IPS-20b (cell line): ENCODE data around the gene SUPT5H.
"Not testable (repeated sequence)": the region's sequence is repeated elsewhere in the genome, so short reads cannot be mapped to it uniquely, and the experiment has no call there.

Source experiments
- H3K27ac ChIP-seq: one replicate; pipeline ENCODE4 v1.5.1; 2013; ENCODE audit warnings: low read length
- H3K27me3 ChIP-seq: 2 replicates; pipeline ENCODE4 v1.6.1; 2013; ENCODE audit warnings: mild to moderate bottlenecking, low read length, inconsistent platforms; ENCODE audit not compliant: insufficient read depth
- H3K36me3 ChIP-seq: 2 replicates; pipeline ENCODE4 v1.6.1; 2013; ENCODE audit warnings: low read depth, mild to moderate bottlenecking, inconsistent platforms, low read length, moderate library complexity; ENCODE audit not compliant: insufficient read depth
- H3K4me1 ChIP-seq: 2 replicates; pipeline ENCODE4 v1.6.1; 2013; ENCODE audit warnings: mild to moderate bottlenecking, control low read depth, inconsistent platforms, low read length, moderate library complexity; ENCODE audit not compliant: insufficient read depth
- H3K4me3 ChIP-seq: 2 replicates; pipeline ENCODE4 v1.5.1; 2013; ENCODE audit warnings: mild to moderate bottlenecking, low read length, inconsistent platforms
- H3K9ac ChIP-seq: 2 replicates; pipeline ENCODE4 v1.6.1; 2013; ENCODE audit warnings: low read depth, mild to moderate bottlenecking, inconsistent platforms, low read length, moderate library complexity
- H3K9me3 ChIP-seq: 2 replicates; pipeline ENCODE4 v1.6.1; 2013; ENCODE audit warnings: mild to moderate bottlenecking, low read depth, low read length, inconsistent platforms; ENCODE audit not compliant: insufficient read depth

Gene SUPT5H

DNA sequence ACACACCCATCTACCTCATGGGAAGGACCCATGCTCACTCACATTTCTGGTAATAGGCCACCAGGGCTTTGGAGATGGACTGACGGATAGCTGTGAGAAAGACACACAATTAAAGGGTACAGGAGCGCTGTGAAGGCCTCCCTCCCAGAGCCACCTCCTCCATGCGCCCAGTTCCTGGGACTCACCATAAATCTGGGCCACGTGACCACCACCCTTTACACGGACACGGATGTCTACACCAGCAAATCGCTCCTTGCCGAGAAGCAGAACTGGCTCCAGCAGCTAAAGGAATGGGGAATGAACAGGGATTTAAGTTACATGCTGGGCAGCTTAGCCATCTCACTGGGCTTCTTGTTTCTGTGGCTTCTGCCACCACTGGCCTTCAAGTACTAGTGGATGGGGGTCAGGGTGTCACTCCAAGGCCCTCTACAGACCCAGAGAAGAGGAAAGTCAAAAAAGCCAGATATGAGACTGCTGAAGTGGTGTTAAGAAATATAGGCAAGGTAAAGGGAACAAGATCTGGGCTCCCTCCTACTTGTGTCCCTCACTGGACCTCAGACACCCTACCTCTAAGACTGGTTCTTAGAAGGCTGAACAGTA, 11.8 kb upstream of the SUPT5H start:
- H3K4me3 ChIP-seq, result peak overlapping the region; percentile 99; the same call in 1 of the 2 replicates

DNA sequence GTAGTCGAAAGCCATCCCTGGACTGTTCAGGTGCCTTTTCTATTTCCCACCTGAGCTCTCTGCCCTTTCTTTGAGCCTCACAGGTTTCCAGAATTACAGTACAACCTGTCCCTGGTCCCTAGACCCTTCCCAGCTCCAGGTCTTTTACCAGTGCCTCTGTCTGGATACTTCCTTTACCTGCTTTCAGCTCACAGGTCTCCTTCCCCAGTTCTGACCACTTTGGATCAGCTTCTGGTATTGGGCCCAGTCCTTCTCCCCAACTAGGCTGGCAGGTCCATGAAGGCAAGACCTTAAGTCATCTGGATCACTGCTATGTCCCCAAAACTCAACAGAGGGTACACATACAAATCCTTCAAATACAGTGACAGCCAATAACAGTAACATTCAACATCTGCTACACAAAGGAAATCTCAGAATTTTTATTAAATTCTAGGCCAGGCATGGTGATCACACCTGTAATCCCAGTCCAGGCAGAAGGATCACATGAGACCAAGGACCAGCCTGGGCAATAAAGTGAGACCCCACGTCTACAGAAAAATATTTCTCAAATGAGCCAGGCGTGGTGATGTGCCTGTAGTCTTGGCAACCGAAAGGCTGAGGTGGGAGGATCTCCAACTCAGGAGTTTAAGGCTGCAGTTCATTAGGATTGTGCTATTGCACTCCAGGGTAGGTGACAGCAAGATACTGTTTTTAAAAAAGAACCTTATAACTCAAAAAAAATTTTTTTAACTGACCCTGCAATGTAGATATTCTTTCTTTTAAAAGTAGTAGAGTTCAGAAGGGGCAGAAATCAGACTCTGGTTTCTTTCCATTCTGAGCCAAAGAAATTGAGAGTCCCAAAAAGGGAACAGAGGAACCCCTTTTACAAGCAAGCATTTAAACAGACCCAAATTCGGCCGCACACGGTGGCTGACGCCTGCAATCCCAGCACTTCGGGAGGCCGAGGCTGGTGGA, 11.0 kb upstream of the SUPT5H start:
- Histone ChIP-seq H3K9me3 (no peaks in the 10 kb centered on the region), H3K36me3 (peaks cover 39% of the 10 kb centered on the region), H3K27ac (no peak overlapping the region), H3K9ac (peak overlapping the region; percentile 100), H3K27me3 (no peaks in the 10 kb centered on the region), H3K4me3 (peak overlapping the region; percentile 99), H3K4me1 (peaks cover 10% of the 10 kb centered on the region; the same call in 1 of the 2 replicates)

More for the DNA sequence above, 11.8 kb upstream of the SUPT5H start:
- Histone ChIP-seq H3K9me3 (no peaks in the 10 kb centered on the region), H3K9ac (peak overlapping the region; percentile 100; the same call in 1 of the 2 replicates), H3K4me1 (peaks cover 16% of the 10 kb centered on the region), H3K27me3 (no peaks in the 10 kb centered on the region), H3K36me3 (peaks cover 39% of the 10 kb centered on the region), H3K27ac (no peak overlapping the region)

DNA sequence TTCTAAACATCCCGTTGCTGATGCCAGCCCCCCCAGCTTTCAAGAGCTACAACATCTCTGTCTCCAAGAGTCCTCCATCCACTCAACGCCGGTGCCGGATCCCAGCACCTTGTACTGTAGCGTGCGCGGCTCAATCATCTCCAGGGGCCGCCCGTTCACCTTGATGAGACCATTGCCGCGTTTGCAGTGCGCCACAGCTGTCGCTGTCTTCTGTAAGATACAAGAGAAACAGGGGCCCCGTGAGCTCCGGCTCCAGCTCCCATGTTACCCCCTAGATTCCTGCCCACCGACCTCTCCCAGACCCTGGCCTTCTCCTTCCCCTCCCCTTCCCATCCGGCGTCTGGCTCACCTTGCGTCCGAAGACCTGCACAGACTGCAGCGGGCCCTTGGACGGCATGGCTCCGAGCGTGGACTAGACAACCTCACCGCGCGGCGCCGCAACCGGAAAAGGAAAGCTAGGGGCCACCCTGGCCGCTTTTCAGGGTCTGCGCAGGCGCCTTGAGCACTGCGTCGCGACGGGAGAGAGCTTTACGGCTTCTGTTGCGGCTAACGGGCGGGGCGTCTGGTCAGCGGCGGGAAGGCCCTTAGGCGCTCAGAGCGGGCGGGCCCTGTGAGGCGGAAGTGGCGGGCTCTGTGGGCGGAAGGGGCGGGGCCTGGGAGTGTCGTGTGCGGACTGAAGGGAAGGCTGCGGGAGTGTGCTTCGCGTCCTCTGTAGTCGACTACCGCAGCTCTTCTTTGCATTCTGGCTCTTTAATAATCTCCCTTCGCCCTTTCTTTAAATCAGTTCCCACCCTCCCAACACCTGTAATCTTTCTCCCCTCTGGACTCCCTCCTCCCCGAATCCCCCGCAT, 9.7 kb upstream of the SUPT5H start, which contains the start of gene RPS16:
Gene RPS16, minus strand, starts transcription at position 451 of the 851 bp plus-strand sequence. Its CDS starts 54 bp downstream, at position 397.
- peaks cover 39% of the 10 kb centered on the region for H3K36me3 ChIP-seq
- H3K9me3 ChIP-seq, result no peaks in the 10 kb centered on the region
- peak within 1 kb of the TSS; percentile 99 for H3K4me3 ChIP-seq
- peak within 1 kb of the TSS; percentile 100 for H3K9ac ChIP-seq
- H3K27ac ChIP-seq, result peak within 1 kb of the TSS; percentile 92
- peaks cover 10% of the 10 kb centered on the region; the same call in 1 of the 2 replicates for H3K4me1 ChIP-seq
- no peaks in the 10 kb centered on the region for H3K27me3 ChIP-seq

DNA sequence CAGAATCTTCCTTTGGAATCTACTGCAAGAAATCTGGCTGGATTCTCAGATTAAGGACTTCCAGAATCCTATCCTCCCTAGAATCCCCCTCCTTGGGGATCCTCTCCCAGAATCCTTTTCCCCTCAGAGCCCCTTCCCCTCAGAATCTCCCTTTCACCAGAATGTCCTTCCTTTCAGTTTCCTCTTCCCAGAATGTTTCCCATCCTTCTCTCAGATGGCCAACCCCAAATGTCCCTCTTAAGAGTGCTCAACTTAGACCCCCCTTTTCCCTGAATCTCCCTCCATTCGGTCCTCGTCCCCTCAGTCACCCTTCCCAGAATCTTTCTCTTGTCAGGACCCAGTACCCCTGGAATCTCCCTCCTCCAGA, 9.0 kb upstream of the SUPT5H start:
- peak overlapping the region; percentile 99 for H3K4me3 ChIP-seq

DNA sequence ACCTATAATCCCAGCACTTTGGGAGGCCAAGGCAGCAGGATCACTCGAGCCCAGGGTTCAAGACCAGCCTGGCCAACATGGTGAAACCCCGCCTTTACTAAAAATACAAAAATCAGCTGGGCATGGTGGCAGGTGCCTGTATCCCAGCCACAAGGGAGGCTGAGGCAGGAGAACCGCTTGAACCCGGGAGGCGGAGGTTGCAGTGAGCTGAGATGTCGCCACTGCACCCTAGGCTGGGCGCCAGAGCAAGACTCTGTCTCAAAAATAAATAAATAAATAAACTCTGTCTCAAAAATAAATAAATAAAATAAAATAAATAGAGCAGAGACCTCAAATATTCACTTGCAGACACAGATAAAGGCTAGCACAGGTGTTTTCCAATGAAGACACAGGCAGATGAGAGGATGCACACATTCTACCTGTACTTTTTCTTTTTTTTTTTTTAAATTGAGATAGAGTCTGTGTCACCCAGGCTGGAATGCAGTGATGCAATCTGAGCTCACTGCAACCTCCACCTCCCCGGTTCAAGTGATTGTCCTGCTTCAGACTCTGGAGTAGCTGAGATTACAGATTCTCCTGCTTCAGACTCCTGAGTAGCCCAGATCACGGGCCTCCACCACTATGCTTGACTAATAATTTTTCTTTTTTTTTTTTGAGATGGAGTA, 7.0 kb upstream of the SUPT5H start:
- Histone ChIP-seq H3K9me3 (no peaks in the 10 kb centered on the region), H3K36me3 (peaks cover 22% of the 10 kb centered on the region), H3K27ac (no peak overlapping the region), H3K9ac (no peak overlapping the region), H3K4me3 (no peak overlapping the region), H3K4me1 (peaks cover 10% of the 10 kb centered on the region; the same call in 1 of the 2 replicates), H3K27me3 (no peaks in the 10 kb centered on the region)

More for the DNA sequence above, 9.0 kb upstream of the SUPT5H start:
- peaks cover 37% of the 10 kb centered on the region for H3K36me3 ChIP-seq
- H3K4me1 ChIP-seq, result peaks cover 10% of the 10 kb centered on the region; the same call in 1 of the 2 replicates
- peak overlapping the region; percentile 86 for H3K27ac ChIP-seq
- peak overlapping the region; percentile 96 for H3K9ac ChIP-seq
- H3K9me3 ChIP-seq, result no peaks in the 10 kb centered on the region
- no peaks in the 10 kb centered on the region for H3K27me3 ChIP-seq

DNA sequence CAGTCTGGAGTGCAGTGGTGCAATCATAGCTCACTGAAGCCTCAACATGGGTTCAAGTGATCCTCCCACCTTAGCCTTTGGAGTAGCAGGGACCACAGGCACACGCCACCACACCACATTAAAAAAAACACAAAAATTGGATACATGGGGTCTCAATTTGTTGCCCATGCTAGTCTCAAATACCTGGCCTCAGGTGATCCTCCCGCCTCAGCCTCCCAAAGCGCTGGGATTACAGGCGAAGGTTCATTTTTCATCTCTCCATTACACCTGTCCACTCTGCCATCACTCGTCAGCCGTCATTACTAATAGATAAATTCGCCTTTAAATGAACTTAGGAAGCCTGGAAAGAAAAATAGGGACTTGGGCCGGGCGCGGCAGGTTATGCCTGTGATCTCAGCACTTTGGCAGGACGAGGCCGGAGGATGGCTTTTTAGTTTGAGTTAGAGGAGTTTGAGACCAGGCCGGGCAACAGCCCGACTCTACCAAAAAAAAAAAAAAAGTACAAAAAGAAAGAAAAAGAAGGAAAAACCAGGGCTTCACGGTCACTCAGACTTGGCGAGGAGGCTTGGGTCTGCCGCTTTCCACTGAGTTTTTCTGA, 685 bp upstream of the SUPT5H start:
- Histone ChIP-seq H3K4me3 (peak overlapping the region; percentile 88), H3K9ac (peak overlapping the region; percentile 94), H3K9me3 (no peaks in the 10 kb centered on the region), H3K27me3 (no peaks in the 10 kb centered on the region), H3K36me3 (peaks cover 23% of the 10 kb centered on the region), H3K4me1 (0 out of 2 replicates have a peak, but pooled peaks cover 4% of the 10 kb centered on the region), H3K27ac (peak overlapping the region; percentile 5)

DNA sequence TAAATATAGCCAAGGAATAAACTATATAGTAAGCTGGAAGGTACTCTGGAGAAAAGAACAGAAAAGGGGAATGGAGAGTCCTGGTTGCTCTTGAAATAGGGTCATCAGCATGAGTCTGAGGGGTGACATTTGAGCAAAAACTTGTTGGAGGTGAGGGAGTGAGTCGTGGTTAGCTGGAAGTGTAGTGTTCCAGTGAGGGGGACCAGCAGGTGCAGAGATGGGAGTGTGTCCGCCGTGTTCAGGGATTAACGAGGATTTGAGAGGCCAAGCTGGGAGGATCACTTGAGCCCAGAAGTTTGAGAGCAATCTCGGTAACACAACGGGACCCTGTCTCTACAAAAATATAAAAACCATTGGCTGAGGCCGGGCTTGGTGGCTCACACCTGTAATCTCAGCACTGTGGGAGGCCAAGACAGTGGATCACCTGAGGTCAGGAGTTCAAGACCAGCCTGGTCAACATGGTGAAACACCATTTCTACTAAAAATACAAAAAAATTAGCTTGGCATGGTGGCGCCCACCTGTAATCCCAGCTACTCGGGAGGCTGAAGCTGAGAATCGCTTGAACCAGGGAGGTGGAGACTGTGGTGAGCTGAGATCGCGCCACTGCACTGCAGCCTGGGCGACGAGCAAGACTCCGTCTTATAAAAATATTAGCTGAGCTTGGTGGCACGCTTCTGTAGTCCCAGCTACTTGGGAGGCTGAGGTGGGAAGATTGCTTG, 1.1 kb downstream of the SUPT5H start:
- Histone ChIP-seq H3K4me3 (peak overlapping the region; percentile 88), H3K36me3 (peaks cover 23% of the 10 kb centered on the region), H3K4me1 (0 out of 2 replicates have a peak, but pooled peaks cover 4% of the 10 kb centered on the region), H3K9me3 (no peaks in the 10 kb centered on the region), H3K27me3 (no peaks in the 10 kb centered on the region), H3K27ac (no peak overlapping the region), H3K9ac (peak overlapping the region; percentile 94; the same call in 1 of the 2 replicates)

DNA sequence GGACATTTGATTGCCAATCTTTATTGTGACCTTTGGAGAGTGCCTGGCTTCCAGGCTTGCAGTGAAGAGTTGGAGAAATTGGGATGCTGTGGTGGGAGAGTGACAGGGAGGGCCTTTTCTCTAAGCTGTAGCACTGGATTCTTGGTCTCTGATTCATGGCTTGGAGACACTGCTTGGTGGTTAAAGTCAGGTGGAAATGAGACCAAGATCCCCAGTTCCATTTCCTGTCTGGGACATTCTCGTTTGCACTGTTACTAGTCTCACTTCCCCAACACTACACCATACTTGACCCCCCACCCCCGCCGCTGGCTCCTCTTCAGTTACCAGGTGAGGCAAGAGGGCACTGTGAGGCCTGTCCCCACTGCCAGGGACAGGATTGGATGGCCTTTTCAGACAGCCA, 2.9 kb downstream of the SUPT5H start:
- Histone ChIP-seq H3K4me3 (no peak overlapping the region), H3K27ac (no peak overlapping the region), H3K9me3 (no peaks in the 10 kb centered on the region), H3K36me3 (peaks cover 40% of the 10 kb centered on the region), H3K4me1 (0 out of 2 replicates have a peak, but pooled peaks cover 4% of the 10 kb centered on the region), H3K9ac (peak overlapping the region; percentile 27; the same call in 1 of the 2 replicates), H3K27me3 (no peaks in the 10 kb centered on the region)

DNA sequence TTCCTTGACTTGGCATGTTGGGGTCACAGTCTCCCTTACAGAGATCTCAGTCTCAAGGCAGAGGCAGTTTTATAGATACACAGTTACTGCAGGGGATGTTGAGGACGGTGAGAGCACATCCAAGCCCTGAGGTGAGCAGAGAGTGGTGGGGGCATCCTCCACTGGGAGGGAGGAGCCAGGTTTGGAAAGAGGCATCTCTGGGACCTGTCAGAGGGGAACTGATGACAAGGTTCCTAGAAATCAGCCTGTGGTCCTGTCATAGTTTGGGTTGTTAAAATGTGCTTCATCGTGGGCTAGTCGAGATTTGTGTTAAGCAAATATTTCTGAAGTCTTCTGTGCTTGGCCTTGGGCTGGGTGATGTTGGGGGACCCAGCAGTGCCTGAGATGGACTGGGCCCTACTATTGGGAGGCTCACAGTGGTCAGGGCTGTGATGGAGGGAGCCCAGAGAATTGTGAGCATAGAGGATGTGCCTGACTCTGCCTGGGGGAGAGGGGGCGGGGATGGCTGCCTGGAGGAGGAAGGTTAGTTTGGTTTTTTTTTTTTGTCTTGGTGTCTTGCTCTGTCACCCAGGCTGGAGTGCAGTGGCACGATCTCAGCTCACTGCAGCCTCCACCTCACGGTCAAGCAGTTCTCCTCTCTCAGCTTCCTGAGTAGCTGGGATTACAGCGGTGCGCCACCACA, 3.9 kb downstream of the SUPT5H start:
- Histone ChIP-seq H3K27me3 (no peaks in the 10 kb centered on the region), H3K9me3 (no peaks in the 10 kb centered on the region), H3K4me1 (0 out of 2 replicates have a peak, but pooled peaks cover 4% of the 10 kb centered on the region), H3K4me3 (no peak overlapping the region), H3K27ac (no peak overlapping the region), H3K36me3 (peaks cover 49% of the 10 kb centered on the region), H3K9ac (no peak overlapping the region)

DNA sequence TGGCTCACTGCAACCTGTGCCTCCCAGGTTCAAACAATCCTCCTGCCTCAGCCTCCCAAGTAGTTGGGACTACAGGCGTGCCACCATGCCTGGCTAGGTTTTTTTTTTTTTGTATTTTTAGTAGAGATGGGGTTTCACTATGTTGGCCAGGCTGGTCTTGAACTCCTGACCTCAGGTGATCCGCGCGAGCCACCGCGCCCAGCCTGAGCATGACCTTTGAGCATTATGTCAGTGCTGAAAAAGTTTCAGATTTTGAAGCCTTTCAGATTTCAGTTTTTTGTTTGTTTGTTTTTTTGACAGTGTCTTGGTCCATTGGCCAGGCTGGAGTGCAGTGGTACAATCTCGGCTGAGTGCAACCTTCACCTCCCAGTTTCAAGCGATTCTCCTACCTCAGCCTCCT, 5.9 kb downstream of the SUPT5H start:
- not testable (repeated sequence) for H3K4me3 ChIP-seq, H3K9me3 ChIP-seq, H3K4me1 ChIP-seq, H3K27me3 ChIP-seq, H3K9ac ChIP-seq, H3K27ac ChIP-seq
- peaks cover 56% of the 10 kb centered on the region for H3K36me3 ChIP-seq
